Body of pancreas (tissue), 4 donors: Measurements from ENCODE around the gene CDH4. TPM values are rescaled to one million over a fixed set of nuclear protein-coding genes. Genes with fewer than 3 reads are reported as not detected.

ENCODE experiments used
- ATAC-seq: fragments of 150-250 bp; one replicate; pipeline ENCODE4 v1.9.1; 2016
- DNase-seq, 4 donors: peaks; one replicate each; pipeline ENCODE4 v3.0.0-alpha.2; 2019
- H3K27ac ChIP-seq, 4 donors: fragments of 200-600 bp; sonication (generic); 1 replicate in 3 of 4; 2 replicates in 1 of 4; pipeline versions ENCODE4 v1.5.1 to v1.6.1; 2016 to 2019; ENCODE audit warnings: mild to moderate bottlenecking in 1 of 4, mixed read lengths in 1 of 4, moderate library complexity in 1 of 4
- H3K27me3 ChIP-seq, 2 donors: fragments of 200-600 bp; sonication (generic); one replicate each; pipeline ENCODE4 v1.6.0; 2016; ENCODE audit warnings: mild to moderate bottlenecking in 1 of 2
- H3K36me3 ChIP-seq, 2 donors: fragments of 200-600 bp; sonication (generic); replicated peaks in 1 of 2; 2 replicates each; pipeline ENCODE4 v1.5.1; 2016; ENCODE audit warnings: low read depth in 2 of 2; ENCODE audit not compliant: insufficient read depth in 1 of 2
- H3K4me1 ChIP-seq: fragments of 200-600 bp; sonication (generic); one replicate; pipeline ENCODE4 v1.6.0; 2016
- H3K4me3 ChIP-seq, 2 donors: fragments of 200-600 bp; sonication (generic); 1 replicate in 1 of 2; 2 replicates in 1 of 2; pipeline ENCODE4 v1.5.1; 2016 to 2019
- H3K9me3 ChIP-seq, 3 donors: fragments of 200-600 bp; sonication (generic); 1 replicate in 2 of 3; 2 replicates in 1 of 3; pipeline ENCODE4 v1.5.1; 2016
- POLR2A ChIP-seq, 3 donors: fragments of 450-650 bp; IDR thresholded peaks; one replicate each; pipeline ENCODE4 v1.6.1; 2016; ENCODE audit warnings: antibody characterized with exemption in 3 of 3, mild to moderate bottlenecking in 2 of 3
- WGBS, 2 donors: methylation state at CpG; one replicate each; pipeline ENCODE4 v1.1.5; 2017; 5-methylcytosine and 5-hydroxymethylcytosine counted together
- intact Hi-C: fragments of 100-400 bp; cut with DNase I; formaldehyde crosslinking; loops from one replicate; pipeline ENCODE4 v1.15.1; 2023
- total RNA-seq, 2 donors: library from RNA; depleted of rRNA; stranded (reverse); fragments of >200 nt; gene quantifications; one replicate each; pipeline ENCODE4 v1.1.0, GENCODE V29; 2016
- TF ChIP-seq, protein P1 (sequence below), 7 experiments: fragments of 450-650 bp in 4 of 7; fragments of 200-600 bp in 3 of 7; sonication (generic) in 3 of 7; IDR thresholded peaks; one replicate each; pipeline ENCODE4 v1.5.1; 2016 to 2019; ENCODE audit warnings: antibody characterized with exemption in 7 of 7

Gene CDH4
- total RNA-seq, 2 donors from 2014 or later = 0.33 to 0.52 TPM

DNA sequence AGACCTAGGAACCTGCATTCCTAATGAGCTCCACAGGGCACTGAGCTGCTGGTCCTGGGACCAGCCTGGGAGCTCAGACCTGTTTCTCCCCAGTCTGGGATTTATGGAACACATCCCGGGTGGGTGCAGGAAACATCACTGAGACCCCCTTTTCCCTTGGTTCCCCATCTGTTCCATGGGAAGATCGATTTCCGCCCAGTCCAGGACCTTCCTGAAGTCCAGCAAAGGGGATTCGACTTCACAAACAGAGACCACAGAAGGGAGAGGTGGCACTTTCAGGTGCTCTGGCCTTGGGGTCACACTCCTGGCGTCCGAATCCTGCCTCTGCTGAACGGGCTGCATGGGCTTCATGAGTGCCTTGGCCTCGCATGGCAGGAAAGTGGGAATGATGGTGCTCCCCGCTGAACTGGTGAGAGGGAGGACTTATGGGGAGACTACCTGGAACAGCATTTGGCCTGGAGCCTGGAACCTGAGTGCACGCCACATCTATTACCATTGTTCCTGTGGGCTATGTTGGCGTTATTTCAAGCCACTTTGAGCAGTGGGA lies 517.3 kb downstream of the CDH4 start:
- no peaks in the 10 kb centered on the region for H3K4me1 ChIP-seq
- H3K27ac ChIP-seq = no peak overlapping the region
- WGBS, 2 donors = 72 to 76% methylated on average over 6 to 11 of the region's 11 CpGs
- H3K9me3 ChIP-seq = no peaks in the 10 kb centered on the region
- no peak overlapping the region for H3K4me3 ChIP-seq
- no peaks in the 10 kb centered on the region for H3K36me3 ChIP-seq
- H3K27me3 ChIP-seq = no peaks in the 10 kb centered on the region
- DNase-seq (no peak), ATAC-seq (no peak)
- TF ChIP-seq, protein P1, sequence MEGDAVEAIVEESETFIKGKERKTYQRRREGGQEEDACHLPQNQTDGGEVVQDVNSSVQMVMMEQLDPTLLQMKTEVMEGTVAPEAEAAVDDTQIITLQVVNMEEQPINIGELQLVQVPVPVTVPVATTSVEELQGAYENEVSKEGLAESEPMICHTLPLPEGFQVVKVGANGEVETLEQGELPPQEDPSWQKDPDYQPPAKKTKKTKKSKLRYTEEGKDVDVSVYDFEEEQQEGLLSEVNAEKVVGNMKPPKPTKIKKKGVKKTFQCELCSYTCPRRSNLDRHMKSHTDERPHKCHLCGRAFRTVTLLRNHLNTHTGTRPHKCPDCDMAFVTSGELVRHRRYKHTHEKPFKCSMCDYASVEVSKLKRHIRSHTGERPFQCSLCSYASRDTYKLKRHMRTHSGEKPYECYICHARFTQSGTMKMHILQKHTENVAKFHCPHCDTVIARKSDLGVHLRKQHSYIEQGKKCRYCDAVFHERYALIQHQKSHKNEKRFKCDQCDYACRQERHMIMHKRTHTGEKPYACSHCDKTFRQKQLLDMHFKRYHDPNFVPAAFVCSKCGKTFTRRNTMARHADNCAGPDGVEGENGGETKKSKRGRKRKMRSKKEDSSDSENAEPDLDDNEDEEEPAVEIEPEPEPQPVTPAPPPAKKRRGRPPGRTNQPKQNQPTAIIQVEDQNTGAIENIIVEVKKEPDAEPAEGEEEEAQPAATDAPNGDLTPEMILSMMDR (IDR thresholded peaks at IDR 0.05) = no peak
- TF ChIP-seq POLR2A (IDR thresholded peaks at IDR 0.05) = no peak
- intact Hi-C loops = no loop called here

DNA sequence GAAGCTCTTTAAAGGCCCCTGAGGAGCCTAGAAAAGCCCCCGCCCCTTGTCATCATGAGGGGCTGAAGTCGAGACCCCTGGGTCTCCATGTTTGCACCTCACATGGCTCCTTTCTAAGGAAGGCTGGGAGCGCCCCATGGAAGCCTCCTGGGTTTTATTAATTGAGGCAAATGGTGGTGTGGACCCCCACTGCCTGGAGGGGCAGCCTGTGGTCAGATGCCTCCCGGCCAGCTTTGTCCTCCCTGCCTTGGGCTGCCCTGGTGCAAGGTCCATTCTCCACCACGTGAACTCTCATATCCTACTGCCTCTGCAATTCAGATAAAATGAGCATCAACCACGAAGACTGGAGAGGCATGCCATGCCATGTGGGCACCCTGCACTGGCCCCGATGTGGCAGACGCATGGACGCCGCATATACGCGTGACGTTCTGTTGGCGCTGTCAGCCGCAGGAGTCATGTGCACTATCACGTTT lies 518.1 kb downstream of the CDH4 start:
- no peak for ATAC-seq
- no peaks in the 10 kb centered on the region for H3K36me3 ChIP-seq
- DNase-seq = no peak
- intact Hi-C loops = no loop called here
- no peak for TF ChIP-seq POLR2A (IDR thresholded peaks at IDR 0.05)
- TF ChIP-seq, protein P1 (IDR thresholded peaks at IDR 0.05) = no peak
- no peak overlapping the region for H3K4me3 ChIP-seq
- H3K4me1 ChIP-seq = no peaks in the 10 kb centered on the region
- no peaks in the 10 kb centered on the region for H3K9me3 ChIP-seq
- WGBS, 2 donors = 85% methylated on average over 11 to 16 of the region's 16 CpGs
- H3K27me3 ChIP-seq = no peaks in the 10 kb centered on the region
- H3K27ac ChIP-seq = no peak overlapping the region

DNA sequence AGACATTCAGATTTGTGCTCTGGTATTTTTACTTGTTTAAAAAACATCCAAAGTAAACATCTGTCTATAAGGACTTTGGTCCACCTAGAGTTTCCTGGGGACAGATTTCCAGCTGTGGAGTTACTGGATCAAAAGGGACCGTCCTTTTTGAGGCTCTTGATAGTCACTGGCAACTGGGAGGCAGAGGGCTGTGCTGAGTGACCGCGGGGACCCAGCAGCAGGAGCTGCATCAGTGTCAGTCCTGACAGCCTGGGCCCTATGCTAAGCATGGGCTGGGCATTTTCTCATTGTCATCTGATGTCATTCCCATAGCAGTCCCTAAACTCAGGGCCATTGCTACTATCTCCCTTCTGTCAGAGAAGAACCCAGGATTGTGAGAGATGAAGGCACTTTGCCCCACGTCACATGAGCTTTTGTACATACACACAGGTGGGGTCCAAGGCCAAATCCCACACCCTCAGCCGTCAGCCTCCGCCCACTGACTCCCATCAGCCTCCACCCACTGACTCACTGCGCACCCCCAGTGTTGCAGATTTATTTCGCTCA lies 519.8 kb downstream of the CDH4 start:
- H3K4me3 ChIP-seq = no peak overlapping the region
- TF ChIP-seq POLR2A (IDR thresholded peaks at IDR 0.05) = no peak
- TF ChIP-seq, protein P1 (IDR thresholded peaks at IDR 0.05) = no peak
- ATAC-seq (no peak), DNase-seq (no peak)
- H3K9me3 ChIP-seq = no peaks in the 10 kb centered on the region
- no peaks in the 10 kb centered on the region for H3K27me3 ChIP-seq
- 27 to 36% methylated on average over 8 of the region's 8 CpGs for WGBS, 2 donors
- H3K4me1 ChIP-seq = no peaks in the 10 kb centered on the region
- intact Hi-C loops = no loop called here
- no peak overlapping the region for H3K27ac ChIP-seq
- H3K36me3 ChIP-seq = no peaks in the 10 kb centered on the region

DNA sequence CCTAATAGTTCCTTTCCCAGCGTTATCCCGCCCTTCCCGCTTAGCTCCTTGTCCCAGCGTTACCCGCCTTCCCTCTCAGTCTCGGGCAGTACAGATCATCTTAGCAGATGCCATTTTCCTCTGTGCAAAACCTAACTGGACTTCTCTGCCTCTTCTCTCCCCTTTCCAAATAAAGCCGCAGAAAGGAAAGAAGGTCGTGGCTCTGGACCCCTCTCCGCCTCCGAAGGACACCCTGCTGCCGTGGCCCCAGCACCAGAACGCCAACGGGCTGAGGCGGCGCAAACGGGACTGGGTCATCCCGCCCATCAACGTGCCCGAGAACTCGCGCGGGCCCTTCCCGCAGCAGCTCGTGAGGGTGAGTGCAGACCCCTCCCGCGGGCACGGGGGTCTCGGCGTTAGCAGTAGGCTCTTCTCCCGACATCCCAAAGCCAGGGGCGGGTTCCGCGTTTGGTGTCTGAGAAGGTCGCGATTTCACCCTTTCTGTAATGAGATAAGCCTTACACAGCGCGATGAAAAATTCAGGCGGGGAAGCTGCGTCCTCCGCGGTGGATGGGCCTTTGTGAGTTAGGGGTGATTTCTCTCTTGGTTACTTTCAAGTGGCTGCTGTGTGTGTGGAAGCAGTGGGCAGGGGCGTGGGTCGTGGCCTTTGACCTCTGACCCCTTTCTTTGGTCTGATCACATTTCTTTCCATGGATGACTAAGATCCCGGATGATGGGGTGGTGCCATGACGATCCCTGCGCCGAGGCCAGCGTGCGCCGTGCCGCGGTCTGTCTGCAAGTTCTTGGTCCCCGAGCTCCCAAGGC lies 521.0 kb downstream of the CDH4 start:
- 74 to 78% methylated on average over 39 to 53 of the region's 53 CpGs for WGBS, 2 donors
- DNase-seq (no peak), ATAC-seq (no peak)
- H3K36me3 ChIP-seq = no peaks in the 10 kb centered on the region
- no peak overlapping the region for H3K27ac ChIP-seq
- no peaks in the 10 kb centered on the region for H3K9me3 ChIP-seq
- intact Hi-C loops = no loop called here
- H3K4me3 ChIP-seq = no peak overlapping the region
- no peaks in the 10 kb centered on the region for H3K27me3 ChIP-seq
- no peak for TF ChIP-seq POLR2A (IDR thresholded peaks at IDR 0.05)
- TF ChIP-seq, protein P1 (IDR thresholded peaks at IDR 0.05) = no peak
- no peaks in the 10 kb centered on the region for H3K4me1 ChIP-seq
